C4-2B (cell line): Measurements from ENCODE around the gene CENPN.
A peak's percentile ranks its signal among the peaks of the same experiment; 100 is the strongest.

Source experiments
- H3K27ac ChIP-seq: fragments of 450-650 bp; 2 replicates; pipeline ENCODE4 v1.5.1; 2017
- CTCF ChIP-seq: fragments of 450-650 bp; conservative IDR thresholded peaks from 2 replicates; pipeline ENCODE4 v1.5.1; 2017; ENCODE audit warnings: mild to moderate bottlenecking
- ZFX ChIP-seq: fragments of 450-650 bp; IDR thresholded peaks from 2 replicates; pipeline ENCODE4 v1.6.1; 2017

CENPN gene

GRCh38 chr16:80969114-80969484, 37.9 kb upstream of the CENPN start:
- TF ChIP-seq CTCF = no peak
- no peak for TF ChIP-seq ZFX

GRCh38 chr16:80971819-80972218, 35.2 kb upstream of the CENPN start:
- no peak for TF ChIP-seq CTCF
- TF ChIP-seq ZFX = no peak
- H3K27ac ChIP-seq = no peak overlapping the region

More at GRCh38 chr16:80969114-80969484, 37.9 kb upstream of the CENPN start:
- H3K27ac ChIP-seq = no peak overlapping the region

GRCh38 chr16:80972611-80973010, 34.4 kb upstream of the CENPN start:
- no peak overlapping the region for H3K27ac ChIP-seq
- no peak for TF ChIP-seq ZFX
- TF ChIP-seq CTCF = no peak

GRCh38 chr16:80973991-80974390, 33.0 kb upstream of the CENPN start:
- TF ChIP-seq CTCF (no peak), ZFX (no peak)

GRCh38 chr16:80974649-80975376, 32.2 kb upstream of the CENPN start:
- TF ChIP-seq CTCF = peak; percentile 43
- no peak for TF ChIP-seq ZFX
- no peak overlapping the region for H3K27ac ChIP-seq

More at GRCh38 chr16:80973991-80974390, 33.0 kb upstream of the CENPN start:
- no peak overlapping the region for H3K27ac ChIP-seq

- TF ChIP-seq CTCF (no peak), ZFX (no peak)
- H3K27ac ChIP-seq = no peak overlapping the region
Measured at GRCh38 chr16:80976946-80977345, 30.1 kb upstream of the CENPN start.

GRCh38 chr16:80981103-80981502, 25.9 kb upstream of the CENPN start:
- no peak overlapping the region; the same call in 1 of the 2 replicates for H3K27ac ChIP-seq

More at GRCh38 chr16:80981103-80981502, 25.9 kb upstream of the CENPN start:
- TF ChIP-seq ZFX (no peak), CTCF (no peak)
